Suppressor macrophage treated with lipopolysaccharide for 4 hours (primary cell): Measurements from ENCODE around the gene SEC14L3.

Experiments used
- DNase-seq: peaks from one replicate; pipeline ENCODE4 v3.0.0-alpha.2; 2020

SEC14L3 gene

GRCh38 chr22:30471616-30472318, at the start of gene SEC14L3:
Gene SEC14L3, minus strand, starts transcription at chr22:30472017. Its CDS starts 59 bp downstream, at chr22:30471958.
- no peak for DNase-seq

GRCh38 chr22:30519842-30520425, 48.1 kb upstream of the SEC14L3 start:
- DNase-seq, result no peak

GRCh38 chr22:30516731-30517130, 44.9 kb upstream of the SEC14L3 start:
- DNase-seq, result no peak

- no peak for DNase-seq
These were observed 44.5 kb upstream of the SEC14L3 start for GRCh38 chr22:30516273-30516672.

GRCh38 chr22:30514252-30514651, 42.4 kb upstream of the SEC14L3 start:
- DNase-seq, result no peak

- DNase-seq, result no peak
These were observed 41.6 kb upstream of the SEC14L3 start for GRCh38 chr22:30513462-30513861.

- no peak for DNase-seq
These were observed 40.1 kb upstream of the SEC14L3 start for GRCh38 chr22:30511911-30512310.

GRCh38 chr22:30511109-30511508, 39.3 kb upstream of the SEC14L3 start:
- no peak for DNase-seq

GRCh38 chr22:30508216-30508615, 36.4 kb upstream of the SEC14L3 start:
- no peak for DNase-seq

- no peak for DNase-seq
These were observed 35.9 kb upstream of the SEC14L3 start for GRCh38 chr22:30507670-30508069.

GRCh38 chr22:30506507-30506968, 34.7 kb upstream of the SEC14L3 start:
- DNase-seq, result no peak

- no peak for DNase-seq
These were observed 31.7 kb upstream of the SEC14L3 start for GRCh38 chr22:30503551-30503950.

GRCh38 chr22:30502911-30503310, 31.1 kb upstream of the SEC14L3 start:
- DNase-seq, result no peak

- DNase-seq, result no peak
These were observed 30.3 kb upstream of the SEC14L3 start for GRCh38 chr22:30502153-30502552.

GRCh38 chr22:30500628-30501027, 28.8 kb upstream of the SEC14L3 start:
- no peak for DNase-seq

GRCh38 chr22:30497466-30498150, 25.8 kb upstream of the SEC14L3 start:
- no peak for DNase-seq

- no peak for DNase-seq
These were observed 23.4 kb upstream of the SEC14L3 start for GRCh38 chr22:30495041-30495784.

GRCh38 chr22:30492144-30492543, 20.3 kb upstream of the SEC14L3 start:
- DNase-seq, result no peak

GRCh38 chr22:30491381-30491780, 19.6 kb upstream of the SEC14L3 start:
- DNase-seq, result no peak

- no peak for DNase-seq
These were observed 18.6 kb upstream of the SEC14L3 start for GRCh38 chr22:30490399-30490798.

GRCh38 chr22:30488121-30488520, 16.3 kb upstream of the SEC14L3 start:
- DNase-seq, result no peak

- no peak for DNase-seq
These were observed 14.9 kb upstream of the SEC14L3 start for GRCh38 chr22:30486661-30487115.

GRCh38 chr22:30486118-30486517, 14.3 kb upstream of the SEC14L3 start:
- DNase-seq, result no peak
